HG03558 (cell line): ENCODE measurements around the gene CCM2.
"Not testable (repeated sequence)": the region's sequence is repeated elsewhere in the genome, so short reads cannot be mapped to it uniquely, and the experiment has no call there.

ENCODE experiments used
- ATAC-seq: cut with Tn5 transposase; IDR thresholded peaks from one replicate; pipeline ENCODE4 v1.9.1; 2021; ENCODE audit warnings: moderate number of reproducible peaks; ENCODE audit not compliant: unreplicated experiment; ENCODE audit errors: extremely low read depth

CCM2 gene

DNA sequence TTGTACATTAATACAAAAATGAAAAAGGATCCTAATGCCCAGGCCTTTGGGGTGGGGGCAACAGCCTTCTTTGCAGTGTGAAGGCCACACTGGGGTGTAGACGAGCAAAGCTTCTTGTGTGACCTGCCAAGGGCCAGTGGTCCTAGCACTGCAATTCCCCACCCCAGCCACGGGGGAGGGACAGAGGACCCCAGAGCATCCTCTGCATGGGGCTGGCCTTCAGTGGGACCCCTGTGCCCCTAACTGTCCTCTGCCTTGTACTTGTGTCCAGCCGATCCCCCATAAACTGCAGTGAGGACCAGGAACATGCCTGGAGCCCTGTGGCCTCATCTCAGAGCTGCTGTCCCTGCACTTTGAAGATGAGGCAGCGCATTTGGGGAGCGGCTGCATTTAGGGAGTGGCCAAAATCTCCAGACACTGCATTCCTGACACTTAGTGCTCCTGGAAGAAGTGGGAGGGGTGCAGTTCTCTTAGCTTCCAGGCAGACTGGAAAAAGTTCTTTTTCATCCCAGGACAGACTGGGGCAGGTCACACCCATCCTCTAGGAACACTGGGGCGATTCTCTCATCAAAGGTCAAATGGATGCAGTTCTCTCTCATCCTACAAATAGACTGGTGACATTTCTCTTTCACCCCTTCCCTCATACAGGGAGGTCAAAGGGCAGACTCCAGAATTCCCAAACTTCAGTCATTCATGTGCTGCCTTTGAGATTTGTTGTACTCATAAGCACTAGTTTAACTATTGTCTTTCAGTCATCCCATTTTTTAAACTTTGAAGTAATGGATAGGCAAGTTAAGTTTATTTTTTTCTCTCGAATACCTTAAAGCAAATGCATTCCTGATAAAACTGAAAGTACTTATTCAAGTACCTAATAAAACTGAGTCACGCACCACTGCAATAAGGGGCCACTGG lies 20.3 kb upstream of the CCM2 start:
- no peak for ATAC-seq

DNA sequence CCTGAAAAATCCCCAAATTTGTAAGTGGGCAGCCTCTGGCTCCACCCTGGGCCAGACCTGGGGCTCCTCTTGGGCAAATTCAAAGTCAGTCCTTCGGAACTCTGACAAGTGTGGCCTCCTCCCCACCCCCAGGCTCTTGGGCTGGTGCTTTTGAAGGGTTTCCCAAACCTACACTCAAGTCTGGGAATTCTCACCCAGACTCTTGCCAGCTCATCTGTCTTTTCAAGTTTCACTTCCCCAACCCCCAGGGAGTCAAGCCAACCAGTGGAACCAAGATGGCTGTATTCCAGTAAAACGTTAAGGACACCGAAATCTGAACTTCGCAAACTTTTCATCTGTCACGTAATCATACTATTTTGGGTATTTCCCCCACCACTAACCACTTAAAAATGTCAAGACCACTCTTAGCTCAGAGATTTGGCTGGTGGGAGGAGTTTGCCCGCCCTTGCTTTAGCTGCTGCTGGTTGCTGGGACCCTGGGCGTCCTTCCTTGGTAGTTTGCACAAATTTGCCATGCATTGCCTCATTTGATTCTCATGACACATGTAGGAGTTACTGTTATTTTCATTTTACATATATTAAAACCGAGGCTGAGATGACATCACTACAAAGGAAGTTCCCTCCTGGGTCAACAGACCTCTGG lies 19.5 kb upstream of the CCM2 start:
- peak; percentile 22 for ATAC-seq

DNA sequence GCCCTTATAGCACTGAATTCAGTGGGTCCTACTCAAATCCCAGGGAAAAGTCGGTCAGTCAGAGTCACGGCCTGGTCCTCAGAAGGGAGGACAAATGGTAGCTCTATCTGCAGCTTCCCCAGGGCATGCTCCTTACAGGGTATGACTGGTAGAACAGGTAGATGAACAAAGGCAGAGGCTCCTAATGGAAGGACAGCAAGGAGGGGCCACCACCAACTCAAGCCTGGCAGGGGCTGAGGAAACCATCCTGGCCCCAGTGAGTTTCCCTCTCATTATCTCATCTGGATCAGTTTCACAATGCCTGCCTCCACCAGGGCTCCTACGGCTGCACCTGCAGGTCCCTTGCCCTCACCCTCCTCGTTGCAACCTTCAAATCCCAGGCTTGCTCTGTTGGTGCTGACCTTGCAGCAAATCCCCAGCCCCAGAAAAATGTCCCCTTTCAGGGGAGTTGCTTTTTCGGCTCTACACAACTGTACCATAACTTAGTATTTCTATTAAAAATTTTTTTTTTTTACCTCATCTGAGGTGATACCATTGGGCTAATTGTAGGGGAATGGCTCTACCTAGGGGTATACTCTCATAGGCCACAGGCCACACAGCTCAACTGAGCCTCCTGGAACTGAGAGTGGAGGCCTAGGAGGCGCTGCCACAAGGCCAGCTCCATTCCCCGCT lies 18.8 kb upstream of the CCM2 start:
- no peak for ATAC-seq

DNA sequence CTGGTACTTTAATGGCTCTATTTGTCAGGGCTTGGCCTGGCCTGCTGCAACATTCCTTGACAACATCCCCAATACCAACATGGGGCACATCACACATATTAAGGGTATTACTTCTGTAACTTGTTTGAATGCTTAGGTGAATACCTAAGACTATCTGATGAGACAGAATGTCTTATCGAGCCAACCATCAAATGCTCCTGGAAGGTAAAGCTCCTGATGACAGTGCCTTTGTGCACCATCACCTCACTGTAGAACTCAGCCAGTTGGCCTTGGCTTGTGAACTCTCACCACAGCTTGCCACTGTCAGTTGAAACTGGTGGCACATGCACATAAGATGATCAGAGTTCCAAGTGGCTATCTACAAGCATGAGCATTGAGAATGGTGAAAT lies 17.5 kb upstream of the CCM2 start:
- no peak for ATAC-seq

DNA sequence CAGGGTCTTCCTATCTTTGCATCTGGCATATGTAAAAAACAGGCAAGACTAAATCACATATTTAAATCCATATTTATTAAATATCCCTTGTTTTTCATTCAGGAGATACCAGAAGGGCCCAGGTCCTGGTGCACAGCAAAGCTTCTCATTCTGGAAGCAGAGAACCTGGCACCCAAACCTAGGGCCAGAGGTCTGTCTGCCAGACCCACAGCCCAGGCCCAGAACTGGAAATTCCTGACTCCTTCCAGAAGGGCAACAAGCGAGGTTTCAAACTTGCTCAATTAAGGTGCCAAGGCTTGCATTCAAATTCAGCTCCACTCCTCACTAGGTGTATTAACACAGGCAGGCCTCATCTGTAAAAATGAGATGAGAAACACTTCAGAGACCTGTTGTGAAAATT lies 17.0 kb upstream of the CCM2 start:
- ATAC-seq: no peak

DNA sequence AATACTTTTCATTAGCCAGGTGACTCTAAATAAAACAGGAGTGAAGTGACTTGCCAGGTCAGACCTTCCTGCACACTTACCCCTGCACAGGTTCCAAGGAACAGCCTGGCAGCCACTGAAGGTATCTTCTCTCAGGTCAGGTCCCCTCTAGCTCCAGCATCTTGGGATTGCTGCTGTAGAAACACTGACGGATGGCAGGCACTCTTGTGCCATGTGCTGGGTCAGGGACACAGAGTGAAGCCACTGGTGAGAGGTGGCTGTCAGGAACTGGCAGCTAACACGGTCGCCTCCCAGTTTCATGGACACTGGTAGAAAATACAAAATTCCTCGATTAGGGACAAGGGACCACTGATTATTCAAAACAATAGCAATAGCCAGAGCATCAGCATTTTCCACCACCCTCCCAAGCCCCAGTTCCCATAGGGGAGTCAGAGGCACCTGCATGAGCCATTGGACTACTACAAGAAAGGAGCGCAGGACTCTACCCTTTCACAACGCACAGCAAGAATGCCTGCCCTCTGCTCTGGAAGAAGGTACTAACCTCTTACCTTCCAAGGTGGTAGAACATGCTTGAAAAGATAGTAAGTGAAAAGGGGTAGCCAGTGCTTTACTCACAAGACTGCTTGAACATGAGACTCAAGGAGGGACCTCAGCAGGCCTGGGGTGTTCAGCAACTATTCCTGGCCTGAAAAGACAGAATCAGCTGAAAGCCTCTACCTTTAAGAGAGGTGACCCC lies 16.1 kb upstream of the CCM2 start:
- no peak for ATAC-seq

DNA sequence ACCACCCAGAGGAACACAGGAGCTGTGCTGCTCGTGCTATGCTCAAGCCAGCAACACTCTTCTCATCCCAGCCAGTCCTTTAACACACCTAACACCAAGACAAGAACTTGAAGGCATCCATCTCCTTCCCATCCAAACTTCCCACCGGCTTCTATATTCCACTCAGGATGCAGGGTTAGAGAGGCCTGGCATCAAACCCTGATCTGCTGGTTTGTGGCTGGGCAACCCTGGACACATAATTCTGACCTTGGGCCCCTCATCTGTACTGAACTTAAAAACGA lies 15.6 kb upstream of the CCM2 start:
- ATAC-seq: no peak

DNA sequence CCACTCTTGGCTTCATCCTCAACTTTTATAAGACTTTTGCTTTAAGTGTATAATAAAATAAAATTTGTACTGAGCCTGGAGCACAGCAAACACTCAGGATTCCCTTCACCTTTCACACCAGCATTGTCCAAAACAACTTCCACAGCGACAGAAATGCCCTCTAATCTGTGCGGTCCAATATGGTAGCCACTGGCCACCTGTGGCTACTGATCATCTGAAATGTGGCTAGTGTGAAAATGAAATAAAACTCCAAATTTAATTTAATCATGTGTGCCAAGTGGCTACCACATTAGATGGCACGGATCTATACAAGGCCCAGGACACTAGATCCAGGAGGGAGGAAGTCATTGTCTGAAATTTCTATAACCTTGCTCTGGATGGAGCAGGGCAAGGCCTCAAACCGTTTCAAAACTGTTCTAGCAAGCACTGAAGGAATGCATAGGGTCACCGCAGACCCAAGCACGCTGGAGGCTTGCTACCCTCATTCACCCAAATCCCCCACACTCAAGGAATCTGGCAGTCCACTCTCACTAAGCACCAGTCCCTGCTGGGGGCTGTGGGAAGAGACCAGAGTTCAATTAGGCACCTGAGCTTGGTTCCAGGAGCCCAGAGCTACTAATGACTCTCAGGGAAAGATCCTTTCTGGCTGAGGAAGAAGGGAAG lies 14.8 kb upstream of the CCM2 start:
- ATAC-seq: no peak

DNA sequence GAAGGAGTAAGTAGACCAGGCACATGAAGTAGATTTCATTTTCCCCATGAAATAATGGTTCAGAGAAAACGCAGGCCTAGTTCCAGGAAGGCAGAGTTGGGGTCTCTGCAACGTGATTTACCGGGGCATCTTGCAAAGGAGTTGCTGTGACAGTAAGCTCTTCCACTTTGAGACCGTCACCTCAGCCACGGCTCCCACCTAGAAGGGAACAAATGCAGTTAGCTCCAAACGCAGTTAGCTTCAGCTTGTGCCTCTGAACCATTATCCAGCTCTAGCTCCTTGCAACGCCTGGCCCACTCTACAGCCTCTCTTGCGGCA lies 14.1 kb upstream of the CCM2 start:
- ATAC-seq: no peak

DNA sequence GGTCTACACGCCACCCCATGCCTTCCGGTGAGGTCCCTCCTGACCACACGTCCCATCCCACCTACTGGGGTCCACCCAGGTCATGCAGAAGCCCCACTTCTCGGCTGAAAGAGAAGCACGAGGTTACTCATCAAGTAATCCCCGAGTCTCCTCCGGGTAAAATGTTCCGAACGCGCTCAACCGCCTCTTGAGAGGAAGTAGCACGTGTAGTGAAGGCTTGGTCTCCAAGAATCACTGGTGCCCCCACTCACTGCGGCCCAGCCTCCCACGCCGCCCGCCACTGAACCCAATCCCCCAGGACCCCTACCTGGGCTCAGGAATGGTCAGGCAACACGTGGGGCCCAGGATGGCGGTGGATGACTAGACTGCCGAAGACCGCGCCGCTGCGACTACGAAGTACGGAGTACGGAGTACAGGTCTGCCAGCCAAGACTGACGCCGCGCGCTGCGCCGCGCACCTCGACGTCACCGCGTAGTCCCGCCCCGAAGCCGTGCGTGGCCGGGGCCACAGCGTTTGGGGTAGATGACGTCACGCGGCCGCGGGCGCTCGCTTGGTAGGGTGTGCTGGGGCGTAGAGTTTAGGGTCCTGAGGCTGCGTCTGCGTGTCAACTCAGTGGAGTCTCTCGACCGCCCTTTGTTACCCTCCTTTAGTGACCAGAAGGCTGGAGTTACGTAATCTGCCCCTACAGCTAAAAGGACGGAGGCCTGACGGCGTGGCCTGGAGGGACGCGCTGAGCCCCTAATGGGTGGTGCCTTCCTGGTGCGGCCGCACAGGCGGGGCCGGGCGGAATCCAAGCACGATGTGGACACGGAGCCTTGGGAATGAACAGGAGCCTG lies 13.6 kb upstream of the CCM2 start:
- peak; percentile 88 for ATAC-seq

DNA sequence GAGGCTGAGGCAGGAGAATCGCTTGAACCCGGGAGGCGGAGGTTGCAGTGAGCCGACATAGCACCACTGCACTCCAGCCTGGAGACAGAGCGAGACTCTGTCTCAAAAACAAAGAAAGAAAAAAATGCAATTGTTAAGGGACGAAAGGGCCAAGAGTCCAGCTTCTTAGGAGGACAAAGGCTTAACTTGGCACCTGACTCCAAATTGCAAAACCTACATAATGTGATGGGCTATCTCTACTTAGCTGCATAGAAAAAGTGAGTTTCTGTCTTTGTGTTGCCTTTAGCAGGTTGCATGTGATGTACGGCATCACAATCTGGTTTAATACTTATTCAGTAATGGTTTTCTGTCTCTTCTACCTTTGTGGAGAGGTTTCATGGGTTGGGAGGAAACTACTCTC lies 12.5 kb upstream of the CCM2 start:
- ATAC-seq: no peak

DNA sequence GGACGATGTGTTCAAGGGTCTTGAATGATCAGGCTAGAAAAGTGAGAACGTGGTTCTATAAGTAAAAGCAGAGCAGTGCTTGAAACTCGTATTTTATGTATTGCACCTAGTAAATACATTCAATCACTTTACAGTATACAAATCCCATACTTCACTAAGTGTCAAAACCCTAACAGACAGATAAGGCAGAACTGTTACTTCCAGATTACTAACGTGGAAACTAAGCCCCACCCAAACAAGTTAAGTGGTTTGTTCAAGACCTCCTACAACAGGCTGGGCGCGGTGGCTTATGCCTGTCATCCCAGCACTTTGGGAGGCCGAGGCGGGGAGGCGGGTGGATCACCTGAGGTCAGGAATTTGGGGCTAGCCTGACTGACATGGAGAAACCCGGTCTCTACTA lies 12.0 kb upstream of the CCM2 start:
- ATAC-seq: no peak

DNA sequence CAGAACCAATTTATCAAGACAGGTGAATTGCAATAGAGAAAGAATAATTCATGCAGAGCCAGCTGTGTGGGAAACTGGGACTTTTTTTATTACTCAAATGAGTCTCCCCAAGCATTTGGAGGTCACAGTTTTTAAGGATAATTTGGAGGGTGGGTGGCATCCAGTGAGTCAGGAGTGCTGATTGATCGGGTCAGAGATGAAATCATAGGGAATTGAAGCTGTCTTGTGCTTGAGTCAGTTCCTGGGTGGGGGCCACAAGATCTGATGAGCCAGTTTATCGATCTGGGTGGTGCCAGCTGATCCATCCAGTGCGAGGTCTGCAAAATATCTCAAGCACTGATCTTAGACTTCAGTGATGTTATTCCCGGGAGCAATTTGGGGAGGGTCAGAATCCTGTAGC lies 11.3 kb upstream of the CCM2 start:
- no peak for ATAC-seq

DNA sequence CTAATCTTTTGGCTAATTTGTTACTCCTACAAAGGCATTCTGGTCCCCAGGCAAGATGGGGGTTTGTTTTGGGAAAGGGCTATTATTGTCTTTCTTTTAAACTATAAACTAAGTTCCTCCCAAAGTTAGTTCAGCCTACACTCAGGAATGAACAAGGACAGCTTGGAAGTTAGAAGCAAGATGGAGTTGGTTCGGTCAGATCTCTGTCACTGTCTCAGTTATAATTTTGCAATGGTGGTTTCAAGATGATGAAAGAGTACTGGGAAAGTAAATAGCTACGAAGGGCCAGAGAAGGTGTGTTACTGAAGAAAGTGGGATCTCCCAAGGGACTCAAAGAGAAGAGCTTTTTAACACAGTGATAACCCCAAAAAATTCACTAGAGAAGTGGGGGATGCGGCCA lies 10.9 kb upstream of the CCM2 start:
- ATAC-seq: no peak

DNA sequence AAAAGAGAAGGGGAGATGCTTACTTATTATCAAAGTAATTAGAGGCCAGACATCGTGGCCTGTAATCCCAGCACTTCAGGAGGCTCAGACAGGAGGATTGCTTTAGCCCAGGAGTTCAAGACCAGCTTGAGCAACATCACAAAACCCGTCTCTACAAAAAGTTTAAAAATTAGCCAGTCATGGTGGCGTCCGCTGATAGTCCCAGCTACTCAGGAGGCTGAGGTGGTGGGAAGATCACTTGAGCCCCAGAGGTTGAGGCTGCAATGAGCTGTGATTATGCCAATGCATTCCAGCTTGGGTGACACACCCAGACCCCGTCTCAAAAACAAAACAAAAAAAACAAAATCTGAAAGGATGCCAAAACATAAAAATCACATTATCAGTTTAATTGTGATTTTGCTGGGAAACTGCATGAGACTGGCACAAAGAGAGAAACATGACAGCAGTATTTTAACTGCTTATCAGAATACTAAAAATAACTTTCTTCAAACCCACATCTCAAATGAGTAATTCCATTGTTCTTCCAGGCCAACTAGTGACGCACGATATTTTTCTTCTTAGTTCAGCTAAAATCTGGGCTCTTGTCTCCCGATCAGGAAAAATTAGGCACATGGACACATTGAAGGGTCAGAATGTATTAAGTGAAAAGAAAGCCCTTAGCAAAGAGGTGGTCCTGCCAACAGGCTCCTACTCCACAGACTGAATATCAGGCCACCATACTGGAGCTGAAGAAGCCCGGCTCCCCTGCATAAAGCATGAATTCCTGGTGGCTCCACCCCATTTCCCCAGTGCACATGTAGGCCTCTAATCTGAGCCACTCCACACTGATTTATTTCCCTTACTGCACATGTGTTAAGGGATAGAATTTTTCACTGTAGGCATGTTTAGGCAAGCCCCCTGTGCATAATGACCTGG lies 9.6 kb upstream of the CCM2 start:
- ATAC-seq: no peak

DNA sequence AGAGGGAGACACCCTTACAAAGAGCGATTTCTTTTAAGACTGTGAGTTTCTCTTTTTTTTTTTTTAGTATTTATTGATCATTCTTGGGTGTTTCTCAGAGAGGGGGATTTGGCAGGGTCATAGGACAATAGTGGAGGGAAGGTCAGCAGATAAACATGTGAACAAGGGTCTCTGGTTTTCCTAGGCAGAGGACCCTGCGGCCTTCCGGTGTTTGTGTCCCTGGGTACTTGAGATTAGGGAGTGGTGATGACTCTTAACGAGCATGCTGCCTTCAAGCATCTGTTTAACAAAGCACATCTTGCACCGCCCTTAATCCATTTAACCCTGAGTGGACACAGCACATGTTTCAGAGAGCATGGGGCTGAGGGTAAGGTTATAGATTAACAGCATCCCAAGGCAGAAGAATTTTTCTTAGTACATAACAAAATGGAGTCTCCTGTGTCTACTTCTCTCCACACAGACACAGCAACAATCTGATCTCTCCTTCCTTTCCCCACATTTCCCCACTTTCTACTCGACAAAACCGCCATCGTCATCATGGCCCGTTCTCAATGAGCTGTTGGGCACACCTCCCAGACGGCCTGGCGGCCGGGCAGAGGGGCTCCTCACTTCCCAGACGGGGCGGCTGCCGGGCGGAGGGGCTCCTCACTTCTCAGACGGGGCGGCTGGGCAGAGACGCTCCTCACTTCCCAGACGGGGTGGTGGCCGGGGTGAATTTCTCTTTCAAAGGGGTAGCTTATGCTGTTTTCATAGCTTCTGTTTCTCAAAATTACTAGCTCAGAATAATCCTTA lies 7.8 kb upstream of the CCM2 start:
- not testable (repeated sequence) for ATAC-seq

DNA sequence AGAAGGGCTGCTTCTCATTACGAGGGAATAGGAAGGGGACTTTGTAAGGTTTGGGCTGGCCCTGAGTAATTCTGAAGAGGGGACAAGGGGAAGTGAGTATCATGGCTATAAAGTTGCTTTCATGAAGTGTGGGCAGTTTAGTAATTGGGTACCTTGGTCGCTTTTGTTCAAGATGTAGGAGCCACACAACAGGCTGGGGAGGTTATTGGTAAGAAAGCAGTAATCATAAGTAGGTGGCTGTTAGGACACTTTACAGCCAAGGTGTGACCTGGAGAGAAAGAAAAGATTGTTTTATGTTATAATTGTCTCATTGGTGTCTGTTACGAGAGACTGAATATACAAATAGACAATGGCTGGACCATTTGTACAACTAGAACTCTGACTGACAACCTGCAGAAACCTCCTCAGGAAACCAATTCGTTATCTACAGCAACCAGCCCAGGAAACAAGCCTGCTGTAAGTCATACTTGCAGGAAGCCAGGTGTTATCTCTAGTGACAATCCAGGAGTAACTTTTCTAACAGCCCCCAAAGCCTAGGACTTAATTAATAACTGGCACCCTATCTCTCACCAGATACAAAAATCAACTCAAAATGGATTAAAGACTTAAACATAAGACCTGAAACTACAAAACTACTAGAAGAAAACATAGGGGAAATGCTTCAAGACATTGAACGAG lies 5.0 kb upstream of the CCM2 start:
- no peak for ATAC-seq
